Tibial nerve (tissue), 4 donors: Measurements from ENCODE around the gene ATF7IP.

Experiments
- EP300 ChIP-seq, 2 donors: sonication (generic); formaldehyde crosslinking; IDR thresholded peaks; one replicate each; pipeline ENCODE4 v1.6.1; 2017; ENCODE audit warnings: antibody characterized with exemption in 2 of 2, mild to moderate bottlenecking in 1 of 2
- POLR2A ChIP-seq, 2 donors: fragments of 450-650 bp; IDR thresholded peaks; one replicate each; pipeline ENCODE4 v1.6.1; 2017; ENCODE audit warnings: antibody characterized with exemption in 2 of 2, mild to moderate bottlenecking in 2 of 2, moderate library complexity in 2 of 2
- TF ChIP-seq, protein P1 (sequence below), 5 experiments: fragments of 200-600 bp in 3 of 5; fragments of 450-650 bp in 2 of 5; sonication (generic) in 3 of 5; IDR thresholded peaks; one replicate each; pipeline ENCODE4 v1.5.1; 2016 to 2019; ENCODE audit warnings: antibody characterized with exemption in 5 of 5, mild to moderate bottlenecking in 3 of 5, moderate library complexity in 2 of 5

- no peak for TF ChIP-seq EP300 (IDR thresholded peaks at IDR 0.05)
- TF ChIP-seq POLR2A (IDR thresholded peaks at IDR 0.05) = no peak
- TF ChIP-seq, protein P1, sequence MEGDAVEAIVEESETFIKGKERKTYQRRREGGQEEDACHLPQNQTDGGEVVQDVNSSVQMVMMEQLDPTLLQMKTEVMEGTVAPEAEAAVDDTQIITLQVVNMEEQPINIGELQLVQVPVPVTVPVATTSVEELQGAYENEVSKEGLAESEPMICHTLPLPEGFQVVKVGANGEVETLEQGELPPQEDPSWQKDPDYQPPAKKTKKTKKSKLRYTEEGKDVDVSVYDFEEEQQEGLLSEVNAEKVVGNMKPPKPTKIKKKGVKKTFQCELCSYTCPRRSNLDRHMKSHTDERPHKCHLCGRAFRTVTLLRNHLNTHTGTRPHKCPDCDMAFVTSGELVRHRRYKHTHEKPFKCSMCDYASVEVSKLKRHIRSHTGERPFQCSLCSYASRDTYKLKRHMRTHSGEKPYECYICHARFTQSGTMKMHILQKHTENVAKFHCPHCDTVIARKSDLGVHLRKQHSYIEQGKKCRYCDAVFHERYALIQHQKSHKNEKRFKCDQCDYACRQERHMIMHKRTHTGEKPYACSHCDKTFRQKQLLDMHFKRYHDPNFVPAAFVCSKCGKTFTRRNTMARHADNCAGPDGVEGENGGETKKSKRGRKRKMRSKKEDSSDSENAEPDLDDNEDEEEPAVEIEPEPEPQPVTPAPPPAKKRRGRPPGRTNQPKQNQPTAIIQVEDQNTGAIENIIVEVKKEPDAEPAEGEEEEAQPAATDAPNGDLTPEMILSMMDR (IDR thresholded peaks at IDR 0.05) = no peak
Observed at GRCh38 chr12:14400599-14400998, 35.1 kb downstream of the ATF7IP start.
